ENCODE data around the gene AFAP1.

GRCh38 chr4:7924163-7924562, 15.5 kb downstream of the AFAP1 start:
- TF ChIP-seq CTCF (IDR thresholded peaks at IDR 0.05; ENCODE audit: control extremely low read depth in 1 of 3, insufficient read depth in 1 of 3, low read depth in 1 of 3, low read length in 3 of 3) (no peak), USF2 (IDR thresholded peaks at IDR 0.05; ENCODE audit: low read length) (no peak), BRCA1 (IDR thresholded peaks at IDR 0.05; ENCODE audit: low read depth, low read length) (no peak), BCL11A (IDR thresholded peaks at IDR 0.05; ENCODE audit: low read depth in 2 of 2, low read length in 2 of 2) (no peak), GTF2F1 (IDR thresholded peaks at IDR 0.05; ENCODE audit: borderline replicate concordance, low read depth, low read length) (no peak), RAD21 (IDR thresholded peaks at IDR 0.05 in 1 of 2, conservative IDR thresholded peaks at IDR 0.05 in 1 of 2; ENCODE audit: low read depth in 2 of 2, low read length in 2 of 2) (no peak), EZH2 (IDR thresholded peaks at IDR 0.05; ENCODE audit: low read depth, low read length, severe bottlenecking) (no peak), SP1 (IDR thresholded peaks at IDR 0.05; ENCODE audit: low read depth, low read length) (no peak), POLR2A (IDR thresholded peaks at IDR 0.05; ENCODE audit: control extremely low read depth in 1 of 2, low read depth in 2 of 2, low read length in 2 of 2) (no peak), TAF1 (IDR thresholded peaks at IDR 0.05; ENCODE audit: low read depth, low read length) (no peak)

All from H1 (cell line).